ENCODE measurements around the gene PRR4. TPM values are rescaled to one million over a fixed set of nuclear protein-coding genes. Genes with fewer than 3 reads are reported as not detected.
A peak's percentile ranks its signal among the peaks of the same experiment; 100 is the strongest.

Gene PRR4, protein sequence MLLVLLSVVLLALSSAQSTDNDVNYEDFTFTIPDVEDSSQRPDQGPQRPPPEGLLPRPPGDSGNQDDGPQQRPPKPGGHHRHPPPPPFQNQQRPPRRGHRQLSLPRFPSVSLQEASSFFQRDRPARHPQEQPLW
- polyA plus RNA-seq: 1 to 10 TPM in 3 of 4 donors, not detected in 1; 1.3 to 4.5 (median 1.5) TPM
- long read RNA-seq, donor 1, partial matches to known transcripts: 5 of 6 reads
- long read RNA-seq, donor 1, other reads (novel, unspliced or antisense): 0 of 6 reads
- long read RNA-seq, donor 2: 0 reads
- long read RNA-seq, donor 3: 0 reads
- long read RNA-seq, donor 4: 0 reads
- long read RNA-seq, donor 5: 0 reads
- long read RNA-seq, donor 6: 0 reads
- long read RNA-seq, donor 7: 0 reads
- long read RNA-seq, donor 8: 0 reads
- long read RNA-seq, donor 9: 0 reads
- long read RNA-seq, donor 10: 0 reads

GRCh38 chr12:10849425-10849878, at the start of gene PRR4:
Gene PRR4, minus strand, starts transcription at chr12:10849475. Its CDS starts 38 bp downstream, at chr12:10849437.
- no peak within 1 kb of the TSS for H3K4me3 ChIP-seq (ENCODE audit: low read depth in 1 of 3, low read length in 3 of 3)
- FAIRE-seq: no peak
- H3K36me3 ChIP-seq (ENCODE audit: control insufficient read depth in 3 of 3, insufficient read depth in 2 of 3, low read depth in 1 of 3, low read length in 3 of 3): peaks cover 0 to 6% (median 0%) of the 10 kb centered on the region in 3 donors
- no peaks in the 10 kb centered on the region for H3K4me1 ChIP-seq (ENCODE audit: control insufficient read depth in 3 of 3, insufficient read depth in 2 of 3, low read depth in 1 of 3, low read length in 2 of 3)
- peak in 1 of 2 donors; percentile 10 for DNase-seq
- WGBS, 3 donors: 81 to 94% (median 88%) methylated on average over 4 of the region's 4 CpGs
- H3K27me3 ChIP-seq (ENCODE audit: control insufficient read depth in 3 of 3, insufficient read depth in 3 of 3, low read length in 3 of 3): no peaks in the 10 kb centered on the region
- H3K9me3 ChIP-seq (ENCODE audit: control insufficient read depth in 2 of 2, insufficient read depth in 1 of 2, low read depth in 1 of 2, low read length in 1 of 2): no peaks in the 10 kb centered on the region
- H3K27ac ChIP-seq (ENCODE audit: low read depth in 1 of 3, low read length in 2 of 3): no peak within 1 kb of the TSS

DNA sequence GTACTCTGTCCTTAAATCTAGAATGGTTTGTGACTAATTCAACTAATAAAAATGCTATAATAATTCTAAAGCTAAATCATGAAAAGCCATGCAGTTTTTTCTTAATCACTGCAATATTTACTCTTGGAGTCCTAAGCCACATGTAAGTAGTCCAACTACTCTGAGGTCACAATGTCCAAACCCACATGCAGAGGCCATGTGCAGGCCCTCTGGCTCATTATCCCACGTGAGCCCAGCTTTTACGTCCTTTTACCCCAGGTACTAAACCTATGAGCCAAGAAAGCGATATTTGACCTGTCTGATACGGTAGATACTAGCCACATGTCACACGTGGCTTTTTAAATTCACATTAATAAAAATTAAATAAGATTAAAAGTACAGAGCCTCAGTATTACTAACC, 47.6 kb upstream of the PRR4 start:
- 92 to 97% (median 95%) methylated on average over 5 of the region's 5 CpGs for WGBS, 3 donors
- no peak for FAIRE-seq

DNA sequence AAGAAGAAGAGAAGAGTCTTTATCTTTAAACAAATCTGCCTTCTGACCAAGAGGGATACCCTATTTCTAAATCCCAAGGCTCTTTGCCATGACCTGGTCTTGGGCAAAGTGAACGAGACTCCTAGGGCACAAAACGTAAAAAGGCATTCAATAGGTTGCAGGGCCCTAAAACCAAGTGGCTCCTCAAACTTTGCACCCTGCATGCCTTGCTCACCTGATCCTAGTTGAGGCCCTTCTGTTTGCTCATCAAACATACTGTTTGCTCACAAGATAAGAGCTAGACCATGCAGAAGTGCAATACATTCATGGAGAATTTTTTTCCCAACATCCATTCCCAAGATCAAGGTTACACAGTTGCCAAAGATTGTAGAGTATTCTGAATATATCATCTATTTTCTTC, 42.7 kb upstream of the PRR4 start:
- Histone ChIP-seq H3K9me3 (ENCODE audit: control insufficient read depth in 2 of 2, insufficient read depth in 1 of 2, low read depth in 1 of 2, low read length in 1 of 2) (no peaks in the 10 kb centered on the region), H3K27ac (ENCODE audit: low read depth in 1 of 3, low read length in 2 of 3) (no peak overlapping the region), H3K27me3 (ENCODE audit: control insufficient read depth in 3 of 3, insufficient read depth in 3 of 3, low read length in 3 of 3) (no peaks in the 10 kb centered on the region), H3K4me3 (ENCODE audit: low read depth in 1 of 3, low read length in 3 of 3) (no peak overlapping the region), H3K4me1 (ENCODE audit: control insufficient read depth in 3 of 3, insufficient read depth in 2 of 3, low read depth in 1 of 3, low read length in 2 of 3) (peaks cover 0 to 2% (median 0%) of the 10 kb centered on the region in 3 donors), H3K36me3 (ENCODE audit: control insufficient read depth in 3 of 3, insufficient read depth in 2 of 3, low read depth in 1 of 3, low read length in 3 of 3) (no peaks in the 10 kb centered on the region)
- no peak for FAIRE-seq
- 15 to 68% (median 41%) methylated on average over 2 of the region's 2 CpGs for WGBS, 3 donors
- peak; percentile 20 to 83 for DNase-seq

More for the DNA sequence above, 47.6 kb upstream of the PRR4 start:
- Histone ChIP-seq H3K4me3 (ENCODE audit: low read depth in 1 of 3, low read length in 3 of 3) (no peak overlapping the region), H3K27ac (ENCODE audit: low read depth in 1 of 3, low read length in 2 of 3) (no peak overlapping the region), H3K27me3 (ENCODE audit: control insufficient read depth in 3 of 3, insufficient read depth in 3 of 3, low read length in 3 of 3) (no peaks in the 10 kb centered on the region), H3K36me3 (ENCODE audit: control insufficient read depth in 3 of 3, insufficient read depth in 2 of 3, low read depth in 1 of 3, low read length in 3 of 3) (no peaks in the 10 kb centered on the region), H3K9me3 (ENCODE audit: control insufficient read depth in 2 of 2, insufficient read depth in 1 of 2, low read depth in 1 of 2, low read length in 1 of 2) (peaks cover 0 to 9% of the 10 kb centered on the region in 2 donors), H3K4me1 (ENCODE audit: control insufficient read depth in 3 of 3, insufficient read depth in 2 of 3, low read depth in 1 of 3, low read length in 2 of 3) (peaks cover 0 to 2% (median 0%) of the 10 kb centered on the region in 3 donors)
- DNase-seq: no peak

- DNase-seq (no peak), FAIRE-seq (peak; percentile 26)
- Histone ChIP-seq H3K4me3 (ENCODE audit: low read depth in 1 of 3, low read length in 3 of 3) (no peak overlapping the region), H3K27me3 (ENCODE audit: control insufficient read depth in 3 of 3, insufficient read depth in 3 of 3, low read length in 3 of 3) (no peaks in the 10 kb centered on the region), H3K27ac (ENCODE audit: low read depth in 1 of 3, low read length in 2 of 3) (no peak overlapping the region), H3K36me3 (ENCODE audit: control insufficient read depth in 3 of 3, insufficient read depth in 2 of 3, low read depth in 1 of 3, low read length in 3 of 3) (no peaks in the 10 kb centered on the region), H3K9me3 (ENCODE audit: control insufficient read depth in 2 of 2, insufficient read depth in 1 of 2, low read depth in 1 of 2, low read length in 1 of 2) (no peaks in the 10 kb centered on the region), H3K4me1 (ENCODE audit: control insufficient read depth in 3 of 3, insufficient read depth in 2 of 3, low read depth in 1 of 3, low read length in 2 of 3) (peaks cover 0 to 2% (median 0%) of the 10 kb centered on the region in 3 donors)
Measured at GRCh38 chr12:10889226-10889625, 40.0 kb upstream of the PRR4 start.

DNA sequence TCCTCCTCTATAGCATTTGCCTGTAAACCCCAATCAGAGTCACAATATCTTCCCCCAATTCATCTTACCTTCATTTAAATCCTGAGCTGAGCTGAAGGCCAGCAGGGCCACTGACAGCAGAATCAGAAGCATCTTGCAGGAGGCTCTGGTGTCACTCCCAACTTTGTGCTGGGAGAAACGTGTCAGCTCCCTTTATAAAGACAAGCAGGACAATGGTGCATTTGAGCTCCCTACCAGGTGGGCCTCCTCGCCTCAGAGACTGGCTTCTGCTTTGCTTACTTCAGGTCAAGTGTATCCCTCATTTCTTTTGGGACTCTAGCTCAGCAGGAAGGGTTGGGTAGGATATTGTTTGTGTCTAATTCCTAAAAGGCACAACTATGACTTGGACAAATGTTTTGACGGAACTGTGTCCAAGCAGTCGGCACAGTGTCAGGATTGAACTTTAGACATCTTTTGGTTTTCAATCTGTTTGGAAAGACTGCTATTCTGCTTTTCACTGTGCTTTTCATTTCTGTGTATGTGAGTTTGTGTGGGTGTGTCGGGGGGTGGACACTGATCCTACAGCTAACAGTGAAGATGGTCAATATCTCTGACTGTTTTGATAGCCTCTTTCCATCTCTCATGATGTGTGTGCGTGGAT, 34.9 kb upstream of the PRR4 start, which contains the start of gene PRH1:
PRH1 (minus strand) TSS at position 170 of the 640 bp plus-strand sequence; CDS start at position 132, 38 bp downstream.
- Histone ChIP-seq H3K27me3 (ENCODE audit: control insufficient read depth in 3 of 3, insufficient read depth in 3 of 3, low read length in 3 of 3) (no peaks in the 10 kb centered on the region), H3K27ac (ENCODE audit: low read depth in 1 of 3, low read length in 2 of 3) (no peak within 1 kb of the TSS), H3K4me1 (ENCODE audit: control insufficient read depth in 3 of 3, insufficient read depth in 2 of 3, low read depth in 1 of 3, low read length in 2 of 3) (no peaks in the 10 kb centered on the region), H3K9me3 (ENCODE audit: control insufficient read depth in 2 of 2, insufficient read depth in 1 of 2, low read depth in 1 of 2, low read length in 1 of 2) (no peaks in the 10 kb centered on the region), H3K4me3 (ENCODE audit: low read depth in 1 of 3, low read length in 3 of 3) (no peak within 1 kb of the TSS), H3K36me3 (ENCODE audit: control insufficient read depth in 3 of 3, insufficient read depth in 2 of 3, low read depth in 1 of 3, low read length in 3 of 3) (no peaks in the 10 kb centered on the region)
- FAIRE-seq: no peak
- DNase-seq: no peak
- WGBS, 3 donors: 93 to 98% (median 95%) methylated on average over 6 of the region's 6 CpGs

DNA sequence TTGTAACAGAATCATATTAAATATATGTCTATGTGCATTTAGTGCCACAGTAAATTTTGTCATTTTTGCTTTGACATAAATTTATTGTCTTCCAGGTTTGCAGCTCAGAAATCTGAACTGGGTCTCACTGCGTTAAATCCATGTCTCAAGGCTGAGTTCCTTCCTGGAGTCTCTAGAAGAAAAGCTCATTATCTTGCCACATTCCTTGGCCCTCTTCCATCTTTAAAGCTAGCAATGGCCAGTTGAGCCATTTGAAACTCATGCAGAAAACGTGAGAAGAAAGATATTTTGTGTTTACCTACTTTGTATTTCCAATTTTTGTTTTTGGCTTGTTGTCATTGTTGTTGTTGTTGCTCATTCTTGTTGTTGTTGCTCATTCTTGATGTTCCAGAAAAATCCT, 24.1 kb upstream of the PRR4 start:
- peaks cover 0 to 4% of the 10 kb centered on the region in 2 donors for H3K9me3 ChIP-seq (ENCODE audit: control insufficient read depth in 2 of 2, insufficient read depth in 1 of 2, low read depth in 1 of 2, low read length in 1 of 2)
- 72 to 77% (median 72%) methylated on average over 2 of the region's 2 CpGs for WGBS, 3 donors
- H3K27me3 ChIP-seq (ENCODE audit: control insufficient read depth in 3 of 3, insufficient read depth in 3 of 3, low read length in 3 of 3): no peaks in the 10 kb centered on the region
- no peak for FAIRE-seq
- no peak for DNase-seq
- H3K36me3 ChIP-seq (ENCODE audit: control insufficient read depth in 3 of 3, insufficient read depth in 2 of 3, low read depth in 1 of 3, low read length in 3 of 3): no peaks in the 10 kb centered on the region
- no peak overlapping the region for H3K27ac ChIP-seq (ENCODE audit: low read depth in 1 of 3, low read length in 2 of 3)
- H3K4me3 ChIP-seq (ENCODE audit: low read depth in 1 of 3, low read length in 3 of 3): no peak overlapping the region
- no peaks in the 10 kb centered on the region for H3K4me1 ChIP-seq (ENCODE audit: control insufficient read depth in 3 of 3, insufficient read depth in 2 of 3, low read depth in 1 of 3, low read length in 2 of 3)

- peak in 1 of 2 donors; percentile 21 for DNase-seq
- Histone ChIP-seq H3K36me3 (ENCODE audit: control insufficient read depth in 3 of 3, insufficient read depth in 2 of 3, low read depth in 1 of 3, low read length in 3 of 3) (no peaks in the 10 kb centered on the region), H3K4me3 (ENCODE audit: low read depth in 1 of 3, low read length in 3 of 3) (no peak overlapping the region), H3K9me3 (ENCODE audit: control insufficient read depth in 2 of 2, insufficient read depth in 1 of 2, low read depth in 1 of 2, low read length in 1 of 2) (no peaks in the 10 kb centered on the region), H3K27me3 (ENCODE audit: control insufficient read depth in 3 of 3, insufficient read depth in 3 of 3, low read length in 3 of 3) (no peaks in the 10 kb centered on the region), H3K4me1 (ENCODE audit: control insufficient read depth in 3 of 3, insufficient read depth in 2 of 3, low read depth in 1 of 3, low read length in 2 of 3) (no peaks in the 10 kb centered on the region), H3K27ac (ENCODE audit: low read depth in 1 of 3, low read length in 2 of 3) (no peak overlapping the region)
- no peak for FAIRE-seq
- 81 to 86% (median 86%) methylated on average over 2 of the region's 2 CpGs for WGBS, 3 donors
Measured at GRCh38 chr12:10867381-10867780, 18.1 kb upstream of the PRR4 start.

DNA sequence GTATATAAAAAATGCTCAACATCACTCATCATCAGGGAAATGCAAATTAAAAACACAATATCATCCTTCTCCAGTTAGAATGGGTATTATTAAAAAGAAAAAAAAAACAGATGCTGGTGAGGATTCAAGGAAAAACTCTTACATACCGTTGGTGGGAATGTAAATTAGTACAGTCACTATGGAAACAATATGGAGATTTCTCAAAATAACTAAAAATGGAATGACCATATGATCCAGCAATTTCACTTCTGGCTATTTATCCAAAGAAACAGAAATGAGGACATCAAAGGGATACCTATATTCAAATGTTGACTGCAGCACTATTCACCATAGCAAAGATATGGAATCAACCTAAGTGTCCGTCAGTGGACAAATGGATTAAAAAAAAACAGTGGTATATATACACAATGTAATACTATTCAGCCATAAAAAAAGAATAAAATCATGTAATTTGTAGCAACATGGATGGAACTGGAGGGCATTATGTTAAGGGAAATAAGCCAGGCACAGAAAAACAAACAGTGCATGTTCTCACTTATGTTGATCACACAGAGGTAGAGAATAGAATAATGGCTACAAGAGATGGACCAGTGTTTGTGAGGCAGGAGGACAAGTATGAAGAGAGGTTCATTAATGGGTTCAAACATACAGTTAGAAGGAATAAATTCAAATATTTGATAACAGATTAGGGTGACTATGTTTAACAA, 14.4 kb upstream of the PRR4 start:
- peaks cover 0 to 11% of the 10 kb centered on the region in 2 donors for H3K9me3 ChIP-seq (ENCODE audit: control insufficient read depth in 2 of 2, insufficient read depth in 1 of 2, low read depth in 1 of 2, low read length in 1 of 2)
- H3K4me3 ChIP-seq (ENCODE audit: low read depth in 1 of 3, low read length in 3 of 3): no peak overlapping the region
- H3K27ac ChIP-seq (ENCODE audit: low read depth in 1 of 3, low read length in 2 of 3): no peak overlapping the region
- H3K36me3 ChIP-seq (ENCODE audit: control insufficient read depth in 3 of 3, insufficient read depth in 2 of 3, low read depth in 1 of 3, low read length in 3 of 3): peaks cover 0 to 3% (median 0%) of the 10 kb centered on the region in 3 donors
- FAIRE-seq: no peak
- no peaks in the 10 kb centered on the region for H3K27me3 ChIP-seq (ENCODE audit: control insufficient read depth in 3 of 3, insufficient read depth in 3 of 3, low read length in 3 of 3)
- 85 to 95% (median 94%) methylated on average over 2 of the region's 2 CpGs for WGBS, 3 donors
- no peaks in the 10 kb centered on the region for H3K4me1 ChIP-seq (ENCODE audit: control insufficient read depth in 3 of 3, insufficient read depth in 2 of 3, low read depth in 1 of 3, low read length in 2 of 3)
- no peak for DNase-seq

Data from small intestine (tissue), 16 donors.